ENCODE data around the gene PARK7. TPM values are rescaled to one million over a fixed set of nuclear protein-coding genes. Genes with fewer than 3 reads are reported as not detected.

PARK7 gene
- total RNA-seq, 4 donors from 2014 or later: 40.4 to 103 (median 82.8) TPM

DNA sequence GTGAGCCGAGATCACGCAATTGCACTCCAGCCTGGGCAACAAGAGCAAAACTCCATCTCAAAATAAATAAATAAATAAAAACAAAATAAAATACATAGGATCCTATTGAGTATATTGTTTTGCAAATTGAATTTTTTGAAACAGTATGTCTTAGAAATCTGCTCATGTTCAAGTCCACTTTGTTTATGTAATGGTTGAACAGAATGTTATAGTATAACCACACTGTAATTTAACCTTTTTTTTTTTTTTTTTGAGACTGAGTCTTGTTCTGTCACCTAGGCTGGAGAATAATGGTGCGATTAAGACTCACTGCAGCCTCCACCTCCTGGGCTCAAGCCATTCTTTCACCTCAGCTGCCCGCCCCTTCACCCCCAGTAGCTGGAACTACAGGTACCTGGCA, 31.4 kb downstream of the PARK7 start:
- Histone ChIP-seq H3K4me3 (no peak overlapping the region), H3K4me1 (no peaks in the 10 kb centered on the region), H3K36me3 (no peaks in the 10 kb centered on the region), H3K27me3 (no peaks in the 10 kb centered on the region), H3K27ac (no peak overlapping the region), H3K9me3 (no peaks in the 10 kb centered on the region)
- WGBS, 2 donors (ENCODE audit: low coverage in 1 of 2): 96 to 100% methylated on average over 4 of the region's 4 CpGs
- in situ Hi-C loops (cut with MboI; ENCODE audit: low pct_ligation_motif_present in 1 of 4, low pct_unique_long_range_greater_than_20kb in 1 of 4, low sequenced_read_pairs in 3 of 4) (loop anchor here in 1 of 4 donors (25.0 kb wide), 1 partner anchor 869 kb away; no protein-coding TSS in a partner anchor), intact Hi-C loops (cut with DNase I; ENCODE audit: low total_unique reads) (no loop called here)
- no peak for DNase-seq
- TF ChIP-seq POLR2AphosphoS5 (IDR thresholded peaks at IDR 0.05): no peak
- TF ChIP-seq EP300 (IDR thresholded peaks at IDR 0.05; ENCODE audit: low read depth): no peak
- TF ChIP-seq, protein P1, sequence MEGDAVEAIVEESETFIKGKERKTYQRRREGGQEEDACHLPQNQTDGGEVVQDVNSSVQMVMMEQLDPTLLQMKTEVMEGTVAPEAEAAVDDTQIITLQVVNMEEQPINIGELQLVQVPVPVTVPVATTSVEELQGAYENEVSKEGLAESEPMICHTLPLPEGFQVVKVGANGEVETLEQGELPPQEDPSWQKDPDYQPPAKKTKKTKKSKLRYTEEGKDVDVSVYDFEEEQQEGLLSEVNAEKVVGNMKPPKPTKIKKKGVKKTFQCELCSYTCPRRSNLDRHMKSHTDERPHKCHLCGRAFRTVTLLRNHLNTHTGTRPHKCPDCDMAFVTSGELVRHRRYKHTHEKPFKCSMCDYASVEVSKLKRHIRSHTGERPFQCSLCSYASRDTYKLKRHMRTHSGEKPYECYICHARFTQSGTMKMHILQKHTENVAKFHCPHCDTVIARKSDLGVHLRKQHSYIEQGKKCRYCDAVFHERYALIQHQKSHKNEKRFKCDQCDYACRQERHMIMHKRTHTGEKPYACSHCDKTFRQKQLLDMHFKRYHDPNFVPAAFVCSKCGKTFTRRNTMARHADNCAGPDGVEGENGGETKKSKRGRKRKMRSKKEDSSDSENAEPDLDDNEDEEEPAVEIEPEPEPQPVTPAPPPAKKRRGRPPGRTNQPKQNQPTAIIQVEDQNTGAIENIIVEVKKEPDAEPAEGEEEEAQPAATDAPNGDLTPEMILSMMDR (IDR thresholded peaks at IDR 0.05): no peak
- no peak for TF ChIP-seq POLR2A (IDR thresholded peaks at IDR 0.05)

GRCh38 chr1:7993593-7994479, 32.3 kb downstream of the PARK7 start:
- H3K36me3 ChIP-seq: no peaks in the 10 kb centered on the region
- intact Hi-C loops (cut with DNase I; ENCODE audit: low total_unique reads): no loop called here
- no peaks in the 10 kb centered on the region for H3K9me3 ChIP-seq
- no peak for DNase-seq
- in situ Hi-C loops (cut with MboI; ENCODE audit: low pct_ligation_motif_present in 1 of 4, low pct_unique_long_range_greater_than_20kb in 1 of 4, low sequenced_read_pairs in 3 of 4): loop anchor here in 1 of 4 donors (25.0 kb wide), 1 partner anchor 868 kb away; no protein-coding TSS in a partner anchor
- TF ChIP-seq, protein P1 (IDR thresholded peaks at IDR 0.05): no peak
- TF ChIP-seq POLR2AphosphoS5 (IDR thresholded peaks at IDR 0.05) (no peak), EP300 (IDR thresholded peaks at IDR 0.05; ENCODE audit: low read depth) (no peak), POLR2A (IDR thresholded peaks at IDR 0.05) (no peak)
- no peak overlapping the region for H3K4me3 ChIP-seq
- WGBS, 2 donors (ENCODE audit: low coverage in 1 of 2): 74 to 86% methylated on average over 5 to 19 of the region's 19 CpGs
- H3K4me1 ChIP-seq: no peaks in the 10 kb centered on the region
- H3K27me3 ChIP-seq: no peaks in the 10 kb centered on the region
- no peak overlapping the region for H3K27ac ChIP-seq

DNA sequence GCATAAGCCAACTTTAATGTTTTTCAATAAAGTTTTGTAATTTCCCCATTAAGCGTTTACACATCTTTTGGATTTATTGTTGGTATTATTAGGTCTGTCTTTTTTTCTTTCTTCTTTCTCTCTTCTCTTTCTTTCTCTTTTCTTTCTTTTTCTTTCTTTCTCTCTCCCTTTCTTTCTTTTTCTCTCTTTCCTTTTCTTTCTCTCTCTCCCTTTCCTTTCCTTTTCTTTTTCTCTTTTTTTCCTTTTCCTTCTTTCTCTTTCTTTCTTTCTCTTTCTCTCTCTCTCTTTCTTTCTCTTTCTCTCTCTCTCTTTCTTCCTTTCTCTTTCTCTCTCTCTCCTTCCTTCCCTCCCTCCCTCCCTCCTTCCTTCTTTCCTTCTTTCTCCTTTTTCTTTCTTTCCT, 33.3 kb downstream of the PARK7 start:
- H3K4me1 ChIP-seq: no peaks in the 10 kb centered on the region
- H3K36me3 ChIP-seq: no peaks in the 10 kb centered on the region
- no peaks in the 10 kb centered on the region for H3K27me3 ChIP-seq
- DNase-seq: no peak
- in situ Hi-C loops (cut with MboI; ENCODE audit: low pct_ligation_motif_present in 1 of 4, low pct_unique_long_range_greater_than_20kb in 1 of 4, low sequenced_read_pairs in 3 of 4) (loop anchor here in 1 of 4 donors (25.0 kb wide), 1 partner anchor 867 kb away; no protein-coding TSS in a partner anchor), intact Hi-C loops (cut with DNase I; ENCODE audit: low total_unique reads) (no loop called here)
- H3K4me3 ChIP-seq: no peak overlapping the region
- no peak overlapping the region for H3K27ac ChIP-seq
- TF ChIP-seq EP300 (IDR thresholded peaks at IDR 0.05; ENCODE audit: low read depth): no peak
- no peak for TF ChIP-seq POLR2AphosphoS5 (IDR thresholded peaks at IDR 0.05)
- no peak for TF ChIP-seq POLR2A (IDR thresholded peaks at IDR 0.05)
- TF ChIP-seq, protein P1 (IDR thresholded peaks at IDR 0.05): no peak
- no peaks in the 10 kb centered on the region for H3K9me3 ChIP-seq
- 75 to 96% methylated on average over 1 of the region's 1 CpG for WGBS, 2 donors (ENCODE audit: low coverage in 1 of 2)

- DNase-seq: no peak
- TF ChIP-seq, protein P1 (IDR thresholded peaks at IDR 0.05): no peak
- TF ChIP-seq EP300 (IDR thresholded peaks at IDR 0.05; ENCODE audit: low read depth) (no peak), POLR2A (IDR thresholded peaks at IDR 0.05) (no peak)
- no peaks in the 10 kb centered on the region for H3K9me3 ChIP-seq
- H3K27ac ChIP-seq: no peak overlapping the region
- H3K4me3 ChIP-seq: no peak overlapping the region
- in situ Hi-C loops (cut with MboI; ENCODE audit: low pct_ligation_motif_present in 1 of 4, low pct_unique_long_range_greater_than_20kb in 1 of 4, low sequenced_read_pairs in 3 of 4) (loop anchor here in 1 of 4 donors (25.0 kb wide), 1 partner anchor 867 kb away; no protein-coding TSS in a partner anchor), intact Hi-C loops (cut with DNase I; ENCODE audit: low total_unique reads) (no loop called here)
- no peaks in the 10 kb centered on the region for H3K4me1 ChIP-seq
- no peaks in the 10 kb centered on the region for H3K27me3 ChIP-seq
- no peaks in the 10 kb centered on the region for H3K36me3 ChIP-seq
- WGBS, 2 donors (ENCODE audit: low coverage in 1 of 2): 95 to 100% methylated on average over 3 to 5 of the region's 5 CpGs
Measured at GRCh38 chr1:7995437-7995836, 33.9 kb downstream of the PARK7 start.

All from transverse colon (tissue), 4 donors.